ENCODE data around the gene CDC23.
"Not testable (repeated sequence)": the region's sequence is repeated elsewhere in the genome, so short reads cannot be mapped to it uniquely, and the experiment has no call there.

The CDC23 gene, protein sequence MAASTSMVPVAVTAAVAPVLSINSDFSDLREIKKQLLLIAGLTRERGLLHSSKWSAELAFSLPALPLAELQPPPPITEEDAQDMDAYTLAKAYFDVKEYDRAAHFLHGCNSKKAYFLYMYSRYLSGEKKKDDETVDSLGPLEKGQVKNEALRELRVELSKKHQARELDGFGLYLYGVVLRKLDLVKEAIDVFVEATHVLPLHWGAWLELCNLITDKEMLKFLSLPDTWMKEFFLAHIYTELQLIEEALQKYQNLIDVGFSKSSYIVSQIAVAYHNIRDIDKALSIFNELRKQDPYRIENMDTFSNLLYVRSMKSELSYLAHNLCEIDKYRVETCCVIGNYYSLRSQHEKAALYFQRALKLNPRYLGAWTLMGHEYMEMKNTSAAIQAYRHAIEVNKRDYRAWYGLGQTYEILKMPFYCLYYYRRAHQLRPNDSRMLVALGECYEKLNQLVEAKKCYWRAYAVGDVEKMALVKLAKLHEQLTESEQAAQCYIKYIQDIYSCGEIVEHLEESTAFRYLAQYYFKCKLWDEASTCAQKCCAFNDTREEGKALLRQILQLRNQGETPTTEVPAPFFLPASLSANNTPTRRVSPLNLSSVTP

DNA sequence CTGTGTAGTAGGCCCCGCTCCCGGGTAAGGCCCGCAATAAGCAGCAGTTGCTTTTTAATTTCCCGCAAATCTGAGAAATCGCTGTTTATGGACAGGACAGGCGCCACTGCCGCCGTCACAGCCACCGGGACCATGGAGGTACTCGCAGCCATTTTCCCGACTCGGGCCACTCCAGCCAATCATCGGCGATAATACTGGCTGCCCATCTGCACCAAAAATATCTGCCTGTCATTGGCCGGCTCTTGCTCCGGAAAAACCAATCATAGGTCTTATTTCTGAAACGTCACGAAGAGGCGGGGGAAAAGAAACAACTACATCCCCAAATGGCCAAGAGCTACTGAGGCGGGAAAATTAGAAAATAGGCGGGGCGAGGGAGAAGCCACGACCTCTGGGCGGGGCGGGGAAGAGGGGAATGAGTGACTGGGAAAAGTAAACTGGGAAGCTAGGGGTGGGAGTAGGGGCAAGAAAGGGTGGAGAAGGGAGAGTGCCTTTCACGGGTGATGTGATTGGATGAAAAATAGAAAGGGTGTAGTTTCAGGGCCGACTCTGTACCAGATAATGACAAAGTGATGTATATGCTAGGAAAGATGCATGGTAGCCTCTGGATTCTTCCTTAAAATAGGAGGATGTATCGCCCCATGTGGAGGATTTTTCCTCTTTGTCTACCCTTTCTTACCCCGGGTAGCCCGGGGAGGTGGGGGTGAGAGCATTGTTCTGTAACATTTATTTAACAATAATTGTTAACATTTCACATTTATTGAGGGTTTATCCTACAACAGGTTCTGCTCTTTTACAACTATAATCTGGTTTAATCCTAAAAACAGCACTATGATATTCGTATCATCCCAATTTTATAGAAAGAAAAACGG lies at the start of gene CDC23:
TSS of gene CDC23 (minus strand) at position 163 of the 869 bp plus-strand sequence. CDS start at position 152, 11 bp downstream.
- DNase-seq (ENCODE audit: extremely low read depth in 1 of 2, low read depth in 1 of 2): peak; percentile 70 to 87

DNA sequence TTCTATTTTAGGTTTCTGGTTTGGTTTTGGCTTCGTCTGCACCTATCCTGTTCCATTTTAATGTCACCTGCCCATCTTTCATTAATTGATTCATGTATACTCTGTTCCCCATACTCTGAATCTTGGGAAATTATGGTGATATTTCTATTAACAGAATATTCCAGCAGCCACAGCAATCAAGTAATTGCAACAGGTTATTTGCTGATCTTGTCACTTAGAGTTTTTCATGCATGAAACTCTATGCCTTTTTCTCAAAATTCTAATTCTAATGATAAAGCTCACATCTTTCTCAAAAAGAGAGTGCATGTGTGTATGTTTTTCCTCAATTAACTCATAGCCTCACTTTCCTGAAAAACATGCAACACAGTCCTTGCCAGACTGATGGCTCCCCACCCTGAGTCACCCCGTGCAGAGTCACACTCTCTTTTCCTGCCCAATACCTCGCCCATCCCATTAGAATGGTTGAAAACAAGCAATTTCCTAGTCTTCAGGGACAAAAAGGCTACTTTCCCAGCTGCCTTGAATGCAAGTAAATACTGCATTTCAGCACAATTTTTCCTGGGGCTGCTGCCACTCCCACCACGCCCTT lies 45.7 kb upstream of the CDC23 start:
- DNase-seq (ENCODE audit: extremely low read depth in 1 of 2, low read depth in 1 of 2): no peak

DNA sequence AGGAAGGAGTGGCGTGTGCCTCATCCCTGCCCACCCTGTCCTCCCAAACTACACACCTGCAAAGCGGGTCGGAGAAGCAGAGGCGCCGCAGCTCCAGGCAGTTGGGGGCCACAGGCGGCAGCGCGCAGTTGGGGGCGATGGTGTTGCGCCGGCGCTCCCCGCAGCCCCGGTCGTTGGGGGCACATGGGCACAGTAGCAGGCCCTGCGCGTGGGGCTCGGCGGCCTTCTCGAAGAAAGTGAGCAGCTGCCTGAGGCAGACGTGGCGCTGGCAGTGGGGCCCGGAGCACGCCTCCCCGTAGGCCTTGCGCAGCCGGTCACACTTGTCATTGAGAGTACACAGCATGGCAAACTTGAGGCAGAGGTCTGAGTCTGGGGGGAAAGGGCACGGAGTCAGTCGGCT lies 44.5 kb upstream of the CDC23 start:
- no peak for DNase-seq (ENCODE audit: extremely low read depth in 1 of 2, low read depth in 1 of 2)

DNA sequence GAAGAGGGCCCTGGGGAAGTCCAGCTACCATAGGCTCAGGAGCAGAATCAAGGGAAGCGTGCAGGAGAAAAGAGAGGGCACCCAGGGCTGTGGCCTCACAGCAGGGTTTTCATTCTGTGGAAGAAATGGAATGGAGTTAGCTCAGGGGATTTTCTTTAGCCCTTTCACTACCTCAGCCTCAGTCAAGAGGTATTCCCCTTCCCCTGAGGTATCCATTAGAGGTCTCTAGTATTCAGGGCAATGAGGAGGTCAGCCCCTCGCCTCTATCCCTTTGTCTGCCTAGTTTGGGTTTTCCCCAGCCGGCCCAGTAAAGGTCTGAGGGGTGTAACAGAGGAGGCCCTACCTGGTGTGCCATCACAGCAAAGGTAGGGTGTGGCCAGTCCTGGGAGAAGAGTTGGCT lies 39.8 kb upstream of the CDC23 start:
- no peak for DNase-seq (ENCODE audit: extremely low read depth in 1 of 2, low read depth in 1 of 2)

DNA sequence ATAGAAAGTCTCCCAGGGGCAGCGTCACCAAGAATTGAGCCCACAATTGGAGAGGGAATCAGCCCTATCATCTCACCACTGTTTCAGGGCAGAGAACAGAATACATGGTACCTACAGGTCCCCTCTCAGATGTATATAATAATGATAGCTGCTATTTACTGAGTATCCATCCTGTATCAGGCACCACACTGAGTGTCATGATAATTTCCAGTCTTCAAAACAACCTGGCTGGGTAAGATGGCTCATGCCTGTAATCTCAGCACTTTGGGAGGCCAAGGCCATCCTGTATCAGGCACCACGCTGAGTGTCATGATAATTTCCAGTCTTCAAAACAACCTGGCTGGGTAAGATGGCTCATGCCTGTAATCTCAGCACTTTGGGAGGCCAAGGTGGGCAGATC lies 34.7 kb upstream of the CDC23 start:
- not testable (repeated sequence) for DNase-seq (ENCODE audit: extremely low read depth in 1 of 2, low read depth in 1 of 2)

DNA sequence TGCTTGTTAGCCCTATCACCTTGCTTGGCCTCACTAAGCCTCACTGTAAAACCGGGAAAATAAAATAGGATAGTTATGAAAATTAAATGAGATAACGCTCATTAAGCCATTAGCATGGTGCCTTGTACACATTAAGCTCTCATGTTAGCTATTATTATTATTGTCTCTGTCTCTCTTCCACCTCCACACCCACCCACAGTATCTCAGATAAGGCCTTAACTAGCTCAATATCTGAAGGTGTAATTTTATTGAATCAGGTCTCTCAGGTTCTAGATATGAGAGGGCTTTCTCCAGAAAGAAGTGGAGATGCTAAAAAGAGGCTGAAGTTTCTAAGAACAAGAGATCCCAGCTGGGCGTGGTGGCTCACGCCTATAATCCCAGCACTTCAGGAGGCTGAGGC lies 33.7 kb upstream of the CDC23 start:
- DNase-seq (ENCODE audit: extremely low read depth in 1 of 2, low read depth in 1 of 2): no peak

DNA sequence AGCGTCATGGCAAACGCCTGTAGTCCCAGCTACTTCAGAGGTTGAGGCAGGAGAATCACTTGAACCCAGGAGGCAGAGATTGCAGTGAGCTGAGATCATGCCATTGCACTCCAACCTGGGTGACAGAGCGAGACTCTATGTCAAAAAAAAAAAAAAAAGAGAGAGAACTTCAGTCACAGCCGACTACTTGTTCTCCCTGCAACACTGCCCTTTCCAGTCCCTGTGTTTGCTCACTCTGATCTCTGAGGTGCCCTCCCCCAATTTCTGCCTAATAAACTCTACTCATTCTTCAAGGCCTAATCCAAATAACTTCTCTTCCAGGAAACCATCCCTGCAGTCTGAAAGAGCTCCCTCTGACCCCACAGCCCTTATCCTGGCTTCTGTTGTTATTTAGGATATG lies 33.2 kb upstream of the CDC23 start:
- DNase-seq (ENCODE audit: extremely low read depth in 1 of 2, low read depth in 1 of 2): no peak

DNA sequence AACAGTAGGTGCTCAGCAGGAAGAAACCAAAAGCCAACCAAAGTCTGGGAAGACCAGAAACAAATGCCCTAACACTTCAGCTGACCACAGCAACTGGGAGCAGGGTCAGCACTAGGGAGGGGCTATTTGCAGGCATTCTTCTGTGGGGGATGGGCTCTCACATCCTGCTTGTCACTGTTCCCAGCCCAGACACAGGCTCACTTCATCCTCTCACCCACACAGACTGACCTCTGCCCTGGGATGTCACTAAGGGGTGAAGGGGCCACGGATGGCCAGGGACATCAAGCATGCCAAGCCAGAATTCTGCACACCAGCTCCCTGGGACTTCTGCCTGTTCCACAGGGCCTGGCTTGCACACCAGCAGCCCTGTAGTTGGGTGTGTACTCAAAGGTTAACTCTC lies 32.6 kb upstream of the CDC23 start:
- no peak for DNase-seq (ENCODE audit: extremely low read depth in 1 of 2, low read depth in 1 of 2)

DNA sequence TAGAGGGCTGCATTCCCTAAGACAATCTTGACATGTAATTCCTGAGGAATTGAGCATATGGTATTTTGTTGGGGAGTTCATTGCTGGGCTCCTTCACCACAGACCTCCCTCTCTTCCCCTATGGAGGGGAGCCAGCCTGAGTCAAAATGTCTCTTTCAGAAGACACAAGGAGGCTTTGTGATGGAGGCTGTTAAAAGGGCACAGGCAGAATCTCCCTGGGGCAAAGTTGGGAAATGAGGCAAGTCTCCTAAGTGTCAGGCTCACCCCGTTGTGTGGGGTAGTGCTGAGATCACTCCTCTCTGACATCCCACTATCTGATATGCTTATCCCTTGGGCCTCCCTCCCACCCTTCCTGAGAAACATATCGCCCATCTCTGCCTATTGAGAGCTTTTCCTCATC lies 30.7 kb upstream of the CDC23 start:
- DNase-seq (ENCODE audit: extremely low read depth in 1 of 2, low read depth in 1 of 2): no peak

DNA sequence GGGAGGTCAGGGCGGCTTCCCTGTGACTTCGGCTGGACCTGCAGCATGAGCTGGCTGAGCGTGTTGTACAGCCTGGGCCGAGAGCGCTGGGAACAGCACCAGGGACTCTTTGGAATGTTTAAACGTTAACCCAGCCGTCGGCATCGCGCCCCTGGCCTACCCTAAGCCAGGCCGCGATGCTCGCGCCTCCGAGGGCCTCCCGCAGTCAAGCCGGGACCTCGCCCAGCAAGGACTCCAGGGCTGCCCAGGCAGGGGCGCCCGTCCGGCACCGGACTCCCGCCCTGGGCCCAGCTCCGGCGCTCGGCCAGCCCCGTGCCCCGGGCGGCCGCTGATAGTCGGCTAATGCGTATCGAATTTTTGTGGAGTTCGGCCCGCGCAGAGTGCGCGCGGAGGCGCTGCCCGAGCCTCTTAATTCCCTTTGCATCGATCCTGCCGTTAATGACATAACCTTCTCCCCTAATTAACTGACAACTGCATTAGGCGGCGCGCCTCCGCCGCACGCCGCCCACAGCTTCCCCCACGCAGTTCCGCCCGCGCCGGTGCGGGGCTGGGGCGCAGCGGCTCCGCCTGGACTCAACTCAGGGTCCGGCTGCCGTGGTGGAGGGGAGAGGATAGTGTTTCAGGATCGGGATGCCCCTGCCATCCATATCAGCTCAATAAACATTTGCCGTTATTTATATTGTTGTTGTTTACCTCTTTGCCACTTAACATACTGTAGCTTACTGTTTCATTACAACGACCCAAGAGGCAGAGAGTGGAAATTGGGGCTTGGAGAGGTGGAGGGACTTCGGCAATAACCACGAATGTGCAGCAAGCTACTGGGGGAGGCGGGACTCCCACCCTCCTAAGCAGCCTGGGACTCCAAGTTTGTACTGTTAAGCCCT lies 28.8 kb upstream of the CDC23 start:
- no peak for DNase-seq (ENCODE audit: extremely low read depth in 1 of 2, low read depth in 1 of 2)

DNA sequence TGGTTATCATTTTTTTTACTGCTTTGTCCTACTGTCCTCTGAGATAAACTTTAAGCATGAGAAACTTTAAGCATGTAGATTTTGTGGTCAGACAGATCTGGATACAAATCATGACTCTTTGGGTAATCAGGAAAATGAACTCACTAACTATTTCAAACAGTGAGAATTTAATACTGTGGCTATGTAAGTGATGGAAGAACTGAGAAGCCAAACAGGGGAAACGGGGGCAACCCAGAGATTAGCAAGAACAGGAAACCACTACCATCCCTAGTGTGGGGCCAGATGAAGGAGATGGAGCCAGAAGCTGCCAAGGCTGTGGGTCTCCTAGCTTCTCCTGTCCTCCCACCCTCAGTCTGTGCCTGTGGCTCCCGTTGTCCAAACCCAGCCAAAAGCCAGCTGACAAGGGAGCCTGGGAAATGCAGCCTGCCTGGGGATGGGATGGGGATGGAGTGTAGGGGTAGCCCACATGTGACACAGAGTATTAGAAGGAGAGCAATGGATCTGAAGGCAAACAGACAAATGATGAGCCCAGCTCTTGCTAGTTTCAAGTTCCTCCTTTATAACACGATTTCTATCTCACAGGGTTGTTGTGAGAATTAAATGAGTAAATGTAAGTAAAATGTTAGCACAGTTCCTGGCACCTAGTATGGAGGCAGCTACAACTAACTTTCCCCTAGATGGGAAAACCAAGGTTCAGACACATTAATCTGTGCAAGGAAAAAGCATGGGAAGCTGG lies 27.7 kb upstream of the CDC23 start:
- DNase-seq (ENCODE audit: extremely low read depth in 1 of 2, low read depth in 1 of 2): no peak

DNA sequence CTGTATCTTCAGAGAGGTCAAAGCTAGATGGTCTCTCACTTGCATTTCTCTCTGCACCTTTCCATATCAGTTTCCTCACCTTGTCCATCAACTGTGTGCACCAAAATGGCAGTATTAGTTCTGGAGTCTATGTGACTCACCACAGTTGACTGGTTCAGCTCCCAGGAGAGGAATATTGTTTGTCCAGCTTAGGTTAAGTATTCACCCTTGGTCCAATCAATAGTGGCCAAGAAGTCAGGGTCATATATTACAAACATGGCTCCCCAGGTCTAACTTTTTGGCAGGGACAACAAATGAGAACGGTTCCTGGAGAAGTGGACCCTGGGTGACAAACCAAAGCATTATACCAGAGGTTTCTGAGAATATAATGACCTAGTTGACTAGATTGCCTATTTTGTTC lies 24.9 kb upstream of the CDC23 start:
- DNase-seq (ENCODE audit: extremely low read depth in 1 of 2, low read depth in 1 of 2): no peak

DNA sequence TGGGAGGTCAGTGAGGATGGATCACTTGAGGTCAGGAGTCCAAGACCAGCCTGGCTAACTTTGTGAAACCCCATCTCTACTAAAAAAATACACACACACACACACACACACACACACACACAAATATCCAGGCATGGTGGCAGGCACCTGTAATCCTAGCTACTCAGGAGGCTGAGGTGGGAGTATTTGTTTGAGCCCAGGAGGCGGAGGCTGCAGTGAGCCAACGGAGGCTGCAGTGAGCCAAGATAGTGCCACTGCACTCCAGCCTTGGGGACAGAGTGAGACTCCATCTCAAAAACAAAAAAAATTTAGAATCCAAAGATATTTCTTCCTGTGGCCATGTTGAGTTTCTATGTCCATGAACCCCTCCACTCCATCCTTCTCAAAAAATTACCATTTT lies 21.5 kb upstream of the CDC23 start:
- DNase-seq (ENCODE audit: extremely low read depth in 1 of 2, low read depth in 1 of 2): no peak

DNA sequence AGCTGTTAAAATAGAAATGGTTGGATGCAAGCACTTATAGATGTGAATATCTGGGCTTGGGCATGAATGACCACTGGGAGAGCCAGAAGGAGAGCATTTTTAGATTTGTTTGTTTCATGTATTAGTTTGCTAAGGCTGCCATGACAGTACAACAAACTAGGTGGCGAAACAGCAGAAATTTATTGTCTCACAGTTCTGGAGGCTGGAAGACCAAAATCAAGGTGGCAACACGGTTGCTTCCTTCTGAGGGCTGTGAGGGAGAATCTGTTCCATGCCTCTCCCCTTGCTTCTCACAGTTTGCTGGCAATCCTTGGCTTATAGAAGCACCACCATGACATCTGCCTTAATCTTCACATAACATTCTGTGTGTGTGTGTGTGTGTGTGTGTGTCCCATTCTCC lies 20.2 kb upstream of the CDC23 start:
- no peak for DNase-seq (ENCODE audit: extremely low read depth in 1 of 2, low read depth in 1 of 2)

DNA sequence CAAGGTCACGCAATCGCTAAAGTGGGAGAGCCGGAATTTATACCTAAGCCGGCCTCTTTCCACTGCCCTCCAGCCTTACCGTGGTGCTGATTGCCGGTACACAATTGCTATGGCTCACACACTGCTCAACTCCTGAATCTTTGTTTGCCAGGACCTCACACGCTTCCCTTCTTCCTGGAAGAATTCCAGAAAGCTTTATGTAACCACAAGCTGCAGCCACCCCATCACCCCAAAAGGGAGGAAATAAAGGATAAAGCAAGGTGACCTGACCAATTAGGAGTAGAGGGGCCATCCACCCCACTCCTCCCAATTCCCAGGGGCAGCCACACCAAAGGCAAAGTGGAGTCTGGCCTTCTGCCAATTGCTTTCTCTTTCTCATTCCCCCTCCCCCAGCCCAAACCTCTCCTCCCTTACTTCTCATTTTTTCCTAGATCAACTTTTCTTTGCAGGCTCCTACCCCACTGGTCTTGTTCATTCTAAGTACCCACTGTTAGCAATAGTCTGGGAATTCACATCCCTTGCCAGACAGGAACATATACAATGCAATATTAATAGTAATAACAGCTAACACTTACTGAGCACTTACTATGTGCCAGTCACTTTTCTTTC lies 18.0 kb upstream of the CDC23 start:
- no peak for DNase-seq (ENCODE audit: extremely low read depth in 1 of 2, low read depth in 1 of 2)

DNA sequence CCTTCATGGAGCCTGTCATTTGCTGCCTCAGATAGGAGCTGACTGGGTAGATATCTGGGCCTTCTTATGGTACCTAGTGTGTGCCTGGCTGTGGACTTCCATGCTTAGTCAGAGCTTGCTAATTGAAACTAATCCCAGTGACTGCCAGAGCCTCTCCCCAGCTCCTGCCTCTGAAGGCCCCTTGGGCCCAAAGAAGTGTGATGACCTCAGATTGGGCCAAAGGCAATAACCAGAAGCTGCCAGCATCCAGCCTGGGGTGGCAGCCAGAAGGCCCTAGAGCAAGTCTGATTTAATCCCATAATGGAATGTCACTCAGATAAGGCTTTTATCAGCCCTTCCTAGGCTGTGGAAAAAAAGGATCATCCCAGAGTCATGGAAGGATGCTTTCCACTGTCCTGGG lies 17.1 kb upstream of the CDC23 start:
- DNase-seq (ENCODE audit: extremely low read depth in 1 of 2, low read depth in 1 of 2): no peak

DNA sequence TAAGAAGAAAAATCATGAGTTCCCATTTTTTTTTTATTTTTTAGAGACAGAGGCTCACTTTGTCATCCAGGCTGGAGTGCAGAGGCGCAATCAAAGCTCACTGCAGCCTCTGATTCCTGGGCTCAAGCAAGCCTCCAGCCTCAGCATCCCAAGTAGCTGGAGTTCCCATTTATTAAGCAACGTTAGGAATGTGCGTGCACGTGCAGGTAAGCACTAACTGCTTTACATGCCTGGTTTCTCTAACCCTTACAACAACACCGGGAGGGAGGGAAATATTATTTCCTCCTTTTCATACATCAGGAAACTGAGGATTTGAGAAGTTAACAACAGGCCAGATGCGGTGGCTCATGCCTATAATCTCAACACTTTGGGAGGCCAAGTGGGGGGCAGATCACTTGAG lies 16.3 kb upstream of the CDC23 start:
- no peak for DNase-seq (ENCODE audit: extremely low read depth in 1 of 2, low read depth in 1 of 2)

DNA sequence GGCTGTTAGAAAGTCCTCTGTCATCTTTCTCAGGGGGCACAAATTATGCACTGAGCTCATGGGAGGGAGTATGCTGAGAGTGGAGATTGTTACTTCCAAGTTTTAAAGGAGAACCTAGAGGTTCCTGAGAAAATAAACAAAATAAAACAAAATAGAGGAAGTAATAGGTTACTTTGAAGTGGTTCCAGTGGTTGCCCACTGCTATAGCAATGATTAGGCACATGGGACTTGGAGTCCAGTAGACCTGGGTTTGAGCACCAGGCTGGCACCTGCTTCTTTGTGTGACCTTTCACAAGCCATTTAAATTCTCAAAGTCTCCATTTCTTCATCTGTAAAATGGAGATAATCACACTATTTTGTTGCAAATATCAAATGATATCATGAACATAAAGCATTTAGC lies 13.8 kb upstream of the CDC23 start:
- no peak for DNase-seq (ENCODE audit: extremely low read depth in 1 of 2, low read depth in 1 of 2)

DNA sequence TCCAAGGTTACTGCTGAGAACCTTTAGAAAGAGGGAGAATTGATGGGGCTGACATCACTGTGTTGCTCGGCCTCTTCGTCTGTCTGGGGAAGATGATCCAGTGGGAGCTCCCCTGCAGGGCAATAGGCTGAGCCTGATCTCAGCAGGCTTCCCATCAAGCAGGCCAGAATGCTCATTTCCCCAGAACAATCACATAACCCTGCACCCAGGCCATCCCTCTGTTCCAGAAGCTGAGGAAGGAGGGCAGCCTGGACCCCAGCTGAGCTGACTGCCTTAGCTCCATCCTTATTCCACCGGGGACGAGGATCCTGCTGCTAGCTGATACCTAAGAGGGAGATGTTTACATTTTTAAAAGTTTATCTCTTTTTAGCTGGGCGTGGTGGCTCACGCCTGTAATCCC lies 11.6 kb upstream of the CDC23 start:
- no peak for DNase-seq (ENCODE audit: extremely low read depth in 1 of 2, low read depth in 1 of 2)
